Neuronal stem cell (in vitro differentiated cells): ENCODE data around the gene ACSF3.

Source experiments
- DNase-seq: peaks from one replicate; pipeline ENCODE4 v3.0.0-alpha.2; 2013; ENCODE audit warnings: low spot score
- H2AFZ ChIP-seq: one replicate; pipeline ENCODE4 v1.6.1; 2013; ENCODE audit warnings: mild to moderate bottlenecking, low read length, inconsistent platforms
- H2AK5ac ChIP-seq: 2 replicates; pipeline ENCODE4 v1.6.1; 2013; ENCODE audit warnings: low read depth, mild to moderate bottlenecking, inconsistent platforms, low read length, moderate library complexity, mixed read lengths
- H2BK120ac ChIP-seq: 2 replicates; pipeline ENCODE4 v1.6.1; 2013; ENCODE audit warnings: low read depth, mild to moderate bottlenecking, inconsistent platforms, low read length, moderate library complexity, mixed read lengths
- H2BK12ac ChIP-seq: one replicate; pipeline ENCODE4 v1.6.1; 2013; ENCODE audit warnings: low read length, inconsistent platforms
- H2BK15ac ChIP-seq: 2 replicates; pipeline ENCODE4 v1.6.1; 2013; ENCODE audit warnings: mild to moderate bottlenecking, low read length, inconsistent platforms, mixed read lengths
- H2BK5ac ChIP-seq: one replicate; pipeline ENCODE4 v1.6.1; 2013; ENCODE audit warnings: inconsistent platforms, mild to moderate bottlenecking, low read length, moderate library complexity
- H3K14ac ChIP-seq: one replicate; pipeline ENCODE4 v1.6.1; 2013; ENCODE audit warnings: low read length, inconsistent platforms
- H3K18ac ChIP-seq: 2 replicates; pipeline ENCODE4 v1.6.1; 2013; ENCODE audit warnings: low read length, inconsistent platforms
- H3K23ac ChIP-seq: 2 replicates; pipeline ENCODE4 v1.6.1; 2013; ENCODE audit warnings: low read depth, mild to moderate bottlenecking, mixed read lengths, low read length, inconsistent platforms; ENCODE audit not compliant: poor library complexity
- H3K27ac ChIP-seq: replicated peaks from 3 replicates; pipeline ENCODE4 v1.5.1; 2013; ENCODE audit warnings: low read length, inconsistent platforms
- H3K27me3 ChIP-seq, 3 experiments: 2 replicates each; pipeline ENCODE4 v1.6.1; 2013; ENCODE audit warnings: low read length in 3 of 3, mild to moderate bottlenecking in 2 of 3, inconsistent platforms in 1 of 3, low read depth in 1 of 3, mixed read lengths in 1 of 3, moderate library complexity in 1 of 3; ENCODE audit not compliant: control insufficient read depth in 3 of 3, insufficient read depth in 3 of 3
- H3K36me3 ChIP-seq, 2 donors: replicated peaks in 1 of 2; 2 replicates each; pipeline ENCODE4 v1.6.1; 2013; ENCODE audit warnings: low read length in 2 of 2; ENCODE audit not compliant: control insufficient read depth in 2 of 2, insufficient read depth in 2 of 2
- H3K4ac ChIP-seq: 2 replicates; pipeline ENCODE4 v1.6.1; 2013; ENCODE audit warnings: inconsistent platforms, mild to moderate bottlenecking, low read length, moderate library complexity
- H3K4me1 ChIP-seq, 2 donors: 1 replicate in 1 of 2; 2 replicates in 1 of 2; pipeline ENCODE4 v1.6.1; 2013; ENCODE audit warnings: low read length in 2 of 2, low read depth in 1 of 2; ENCODE audit not compliant: control insufficient read depth in 2 of 2, insufficient read depth in 1 of 2
- H3K4me2 ChIP-seq: one replicate; pipeline ENCODE4 v1.6.1; 2013; ENCODE audit warnings: mild to moderate bottlenecking, low read length, inconsistent platforms; ENCODE audit not compliant: insufficient read depth, poor library complexity, severe bottlenecking
- H3K4me3 ChIP-seq, 2 donors: 2 replicates each; pipeline ENCODE4 v1.5.1; 2013; ENCODE audit warnings: low read length in 2 of 2, mild to moderate bottlenecking in 2 of 2, inconsistent platforms in 1 of 2, moderate library complexity in 1 of 2
- H3K79me1 ChIP-seq: one replicate; pipeline ENCODE4 v1.6.1; 2013; ENCODE audit warnings: low read depth, mild to moderate bottlenecking, inconsistent platforms, low read length, moderate library complexity
- H3K9ac ChIP-seq: one replicate; pipeline ENCODE4 v1.6.1; 2013; ENCODE audit warnings: mild to moderate bottlenecking, low read depth, low read length, inconsistent platforms; ENCODE audit not compliant: poor library complexity
- H3K9me3 ChIP-seq, 2 donors: replicated peaks in 1 of 2; 2 replicates each; pipeline versions ENCODE3 to v1.6.1; 2013; ENCODE audit warnings: low read length in 2 of 2, mild to moderate bottlenecking in 2 of 2, inconsistent platforms in 1 of 2, low read depth in 1 of 2, mixed read lengths in 1 of 2, moderate library complexity in 1 of 2; ENCODE audit not compliant: control insufficient read depth in 2 of 2, insufficient read depth in 1 of 2
- H4K8ac ChIP-seq: one replicate; pipeline ENCODE4 v1.6.1; 2013; ENCODE audit warnings: low read depth, mild to moderate bottlenecking, inconsistent platforms, low read length, moderate library complexity
- H4K91ac ChIP-seq: one replicate; pipeline ENCODE4 v1.6.1; 2013; ENCODE audit warnings: low read length, low read depth, mild to moderate bottlenecking, inconsistent platforms; ENCODE audit not compliant: poor library complexity
- WGBS, 2 donors: extraction: QIAGEN DNeasy Blood & Tissue Kit; methylation state at CpG; one replicate each; pipeline ENCODE4 v1.1.7; 2013; ENCODE audit warnings: missing lambda C conversion rate in 2 of 2, mixed read lengths in 1 of 2; ENCODE audit not compliant: insufficient read length in 2 of 2, insufficient replicate concordance in 1 of 2; ENCODE audit errors: extremely low coverage in 2 of 2; 5-methylcytosine and 5-hydroxymethylcytosine counted together

Gene ACSF3

DNA sequence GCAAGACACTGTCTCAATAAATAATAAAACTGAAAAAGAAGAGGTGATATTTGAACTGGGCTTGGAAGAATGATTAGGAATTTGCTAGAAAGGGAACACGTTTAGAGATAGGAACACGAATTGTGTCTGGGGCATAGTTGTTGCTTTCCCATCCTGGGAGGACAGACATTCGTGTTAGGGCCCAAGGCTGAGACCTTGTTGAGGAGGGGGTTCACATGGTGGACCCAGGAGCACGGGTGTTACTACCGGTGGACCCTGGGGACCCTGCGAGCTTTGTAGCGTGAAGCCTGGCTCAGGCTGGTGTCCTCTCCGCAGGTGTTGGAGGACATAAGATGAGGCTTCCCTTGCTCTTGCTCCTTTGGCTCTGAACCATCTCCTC lies 1.2 kb downstream of the ACSF3 start:
- H3K4me1 ChIP-seq, result peaks cover 12 to 16% of the 10 kb centered on the region in 2 donors
- peaks cover 0 to 25% (median 6%) of the 10 kb centered on the region in 3 experiments for H3K27me3 ChIP-seq
- H3K14ac ChIP-seq, result no peak overlapping the region
- no peaks in the 10 kb centered on the region for H3K9me3 ChIP-seq
- H3K4me2 ChIP-seq, result peak overlapping the region; percentile 78
- no peak overlapping the region for H2BK120ac ChIP-seq
- no peak overlapping the region for H3K23ac ChIP-seq
- no peak overlapping the region for H2AFZ ChIP-seq
- H2BK12ac ChIP-seq, result no peak overlapping the region
- DNase-seq, result no peak
- no peak overlapping the region for H3K27ac ChIP-seq
- no peak overlapping the region for H2BK15ac ChIP-seq
- H3K9ac ChIP-seq, result no peak overlapping the region
- H3K79me1 ChIP-seq, result peaks cover 12% of the 10 kb centered on the region
- H3K4me3 ChIP-seq, result peak overlapping the region; percentile 75 to 97
- no peak overlapping the region for H4K91ac ChIP-seq
- WGBS, 2 donors, result no CpG with 5 or more reads among the region's 8 CpGs
- no peak overlapping the region for H4K8ac ChIP-seq
- no peak overlapping the region for H2BK5ac ChIP-seq
- H2AK5ac ChIP-seq, result no peak overlapping the region
- H3K4ac ChIP-seq, result no peak overlapping the region
- no peak overlapping the region for H3K18ac ChIP-seq
- peaks cover 0 to 6% of the 10 kb centered on the region in 2 donors for H3K36me3 ChIP-seq

GRCh38 chr16:89095491-89095951 lies 1.9 kb downstream of the ACSF3 start:
- no peak overlapping the region for H3K9ac ChIP-seq
- H3K4me1 ChIP-seq, result peaks cover 12 to 16% of the 10 kb centered on the region in 2 donors
- no peak overlapping the region for H2AK5ac ChIP-seq
- no peak for DNase-seq
- H4K91ac ChIP-seq, result no peak overlapping the region
- no peak overlapping the region for H3K4ac ChIP-seq
- H2BK120ac ChIP-seq, result no peak overlapping the region
- no peak overlapping the region for H2BK15ac ChIP-seq
- peaks cover 13% of the 10 kb centered on the region for H3K79me1 ChIP-seq
- WGBS, 2 donors, result no CpG with 5 or more reads among the region's 21 CpGs
- H4K8ac ChIP-seq, result no peak overlapping the region
- H2AFZ ChIP-seq, result no peak overlapping the region
- H3K23ac ChIP-seq, result no peak overlapping the region
- H2BK12ac ChIP-seq, result no peak overlapping the region
- peaks cover 0 to 18% (median 6%) of the 10 kb centered on the region in 3 experiments for H3K27me3 ChIP-seq
- H3K9me3 ChIP-seq, result no peaks in the 10 kb centered on the region
- no peak overlapping the region for H3K18ac ChIP-seq
- no peak overlapping the region for H3K4me2 ChIP-seq
- H2BK5ac ChIP-seq, result no peak overlapping the region
- H3K27ac ChIP-seq, result no peak overlapping the region
- no peak overlapping the region for H3K14ac ChIP-seq
- peak overlapping the region in 1 of 2 donors; percentile 75 for H3K4me3 ChIP-seq
- peaks cover 2 to 12% of the 10 kb centered on the region in 2 donors for H3K36me3 ChIP-seq

DNA sequence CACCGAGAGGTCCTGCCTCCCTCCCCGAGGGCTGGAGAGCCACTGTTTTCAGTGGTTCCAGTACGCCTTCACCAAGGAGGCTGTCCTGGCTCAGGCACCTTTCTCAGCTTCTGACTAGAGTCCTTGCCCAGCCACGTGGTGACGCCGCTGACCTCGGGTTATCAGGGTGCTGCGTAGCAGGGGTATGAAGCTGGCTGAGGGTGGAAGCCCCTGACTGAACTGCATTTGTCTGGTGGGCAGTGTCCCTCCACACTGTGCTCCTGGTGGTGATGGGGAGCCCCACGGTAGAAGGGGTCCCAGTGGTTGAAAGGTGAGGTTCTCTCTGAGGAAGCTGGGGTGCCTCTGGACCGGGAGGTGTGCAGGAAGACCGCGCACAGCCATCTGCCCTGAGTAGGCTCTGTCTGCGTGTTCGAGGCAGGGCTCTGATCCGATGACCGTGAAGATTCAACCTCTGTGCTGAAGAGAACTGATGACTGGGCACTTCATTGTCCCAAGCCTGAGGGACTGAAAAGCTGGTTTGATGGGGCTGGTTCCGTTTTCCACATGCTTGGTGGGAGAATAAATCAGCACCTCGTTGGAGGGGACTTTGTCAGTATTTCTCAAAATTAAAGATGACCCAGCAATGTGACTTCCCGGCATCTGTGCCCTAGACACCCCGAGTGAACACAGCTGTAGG lies 2.5 kb downstream of the ACSF3 start:
- Histone ChIP-seq H2BK120ac (no peak overlapping the region), H3K14ac (no peak overlapping the region), H3K18ac (no peak overlapping the region), H3K79me1 (peaks cover 17% of the 10 kb centered on the region), H2AFZ (no peak overlapping the region), H3K9me3 (no peaks in the 10 kb centered on the region), H2AK5ac (no peak overlapping the region), H3K36me3 (peaks cover 8 to 18% of the 10 kb centered on the region in 2 donors), H3K4me2 (no peak overlapping the region), H4K8ac (no peak overlapping the region), H3K27me3 (peaks cover 0 to 13% (median 6%) of the 10 kb centered on the region in 3 experiments), H3K23ac (no peak overlapping the region), H3K27ac (no peak overlapping the region), H3K4me3 (peak overlapping the region in 1 of 2 donors; percentile 15), H2BK15ac (no peak overlapping the region), H2BK12ac (no peak overlapping the region), H3K9ac (no peak overlapping the region), H3K4me1 (peaks cover 12 to 16% of the 10 kb centered on the region in 2 donors), H4K91ac (no peak overlapping the region), H3K4ac (no peak overlapping the region), H2BK5ac (no peak overlapping the region)
- no peak for DNase-seq
- no CpG with 5 or more reads among the region's 20 CpGs for WGBS, 2 donors

DNA sequence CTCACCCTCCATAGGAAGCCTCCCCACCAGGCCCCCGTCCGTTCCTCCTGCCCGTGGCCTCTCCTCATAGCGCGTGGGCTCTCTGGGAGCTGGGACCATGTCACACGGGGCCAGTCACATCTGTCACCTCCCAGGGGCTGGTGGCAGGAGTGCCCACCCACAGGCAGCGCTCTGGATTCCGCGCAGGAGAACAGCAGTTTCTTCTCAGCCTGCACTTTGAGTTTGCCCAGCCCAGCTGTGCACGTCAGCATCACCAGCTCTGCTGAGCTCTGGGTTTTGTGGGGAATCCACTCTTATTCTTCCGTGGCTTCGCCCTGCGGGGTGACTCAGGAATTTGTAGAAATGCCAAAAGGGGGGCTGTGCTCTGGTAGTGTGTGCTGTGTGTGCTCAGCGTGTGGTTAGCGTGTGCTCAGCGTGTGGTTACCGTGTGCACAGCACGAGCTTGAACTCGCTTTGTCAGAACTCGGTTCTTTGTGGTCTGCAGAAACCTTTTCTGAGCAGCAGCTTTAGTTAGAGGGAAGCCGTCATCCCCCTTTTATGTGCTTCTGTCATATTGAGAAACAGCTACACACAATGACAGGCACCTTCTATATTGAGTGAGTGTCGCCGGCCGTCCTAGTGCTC lies 3.2 kb downstream of the ACSF3 start:
- no peak overlapping the region for H3K14ac ChIP-seq
- no peak overlapping the region for H2AK5ac ChIP-seq
- peak overlapping the region; percentile 83 for H2BK5ac ChIP-seq
- peak overlapping the region; percentile 5 for H3K9ac ChIP-seq
- no peak overlapping the region for H3K4me3 ChIP-seq
- no peak overlapping the region for H2BK12ac ChIP-seq
- H3K36me3 ChIP-seq, result peaks cover 15 to 25% of the 10 kb centered on the region in 2 donors
- H2BK120ac ChIP-seq, result no peak overlapping the region
- peaks cover 24% of the 10 kb centered on the region for H3K79me1 ChIP-seq
- H2AFZ ChIP-seq, result no peak overlapping the region
- H3K4ac ChIP-seq, result no peak overlapping the region
- H3K4me2 ChIP-seq, result no peak overlapping the region
- H3K27ac ChIP-seq, result no peak overlapping the region
- peak overlapping the region; percentile 53 for H3K23ac ChIP-seq
- no peak for DNase-seq
- H3K18ac ChIP-seq, result no peak overlapping the region
- no peak overlapping the region for H4K8ac ChIP-seq
- no peak overlapping the region for H4K91ac ChIP-seq
- no peaks in the 10 kb centered on the region for H3K9me3 ChIP-seq
- H3K27me3 ChIP-seq, result peaks cover 0 to 7% (median 6%) of the 10 kb centered on the region in 3 experiments
- H2BK15ac ChIP-seq, result no peak overlapping the region
- WGBS, 2 donors, result no CpG with 5 or more reads among the region's 24 CpGs
- H3K4me1 ChIP-seq, result peaks cover 12 to 16% of the 10 kb centered on the region in 2 donors
